Fibroblast of pulmonary artery (primary cell): ENCODE results near the gene RFX1.

Source experiments
- DNase-seq: peaks from one replicate; pipeline ENCODE4 v3.0.0-alpha.2; 2010; ENCODE audit warnings: low read depth
- H3K4me3 ChIP-seq: replicated peaks from 2 replicates; pipeline ENCODE4 v1.5.1; 2011; ENCODE audit warnings: low read depth, mild to moderate bottlenecking, control low read depth, low read length, moderate library complexity
- TF ChIP-seq, protein P1 (sequence below): IDR thresholded peaks from 2 replicates; pipeline ENCODE4 v1.5.1; 2011; ENCODE audit warnings: mild to moderate bottlenecking, control low read depth, low read length, inconsistent platforms; ENCODE audit errors: missing control alignments

Gene RFX1

DNA sequence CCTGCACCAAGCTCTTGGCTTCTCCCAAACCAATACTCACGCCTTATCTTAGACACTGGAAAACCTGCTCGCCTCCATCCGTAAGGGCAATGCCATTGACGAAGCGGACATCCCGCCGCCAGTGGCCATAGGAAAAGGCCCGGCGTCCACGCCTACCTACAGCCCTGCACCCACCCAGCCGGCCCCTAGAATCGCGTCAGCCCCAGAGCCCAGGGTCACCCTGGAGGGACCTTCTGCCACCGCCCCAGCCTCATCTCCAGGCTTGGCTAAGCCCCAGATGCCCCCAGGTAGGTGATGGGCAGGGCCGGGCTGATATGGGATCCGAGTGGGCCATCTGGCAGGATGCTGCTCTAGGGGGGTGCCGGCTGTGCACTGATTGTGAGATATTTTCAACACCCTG is 92.8 kb downstream of the RFX1 start:
- TF ChIP-seq, protein P1, sequence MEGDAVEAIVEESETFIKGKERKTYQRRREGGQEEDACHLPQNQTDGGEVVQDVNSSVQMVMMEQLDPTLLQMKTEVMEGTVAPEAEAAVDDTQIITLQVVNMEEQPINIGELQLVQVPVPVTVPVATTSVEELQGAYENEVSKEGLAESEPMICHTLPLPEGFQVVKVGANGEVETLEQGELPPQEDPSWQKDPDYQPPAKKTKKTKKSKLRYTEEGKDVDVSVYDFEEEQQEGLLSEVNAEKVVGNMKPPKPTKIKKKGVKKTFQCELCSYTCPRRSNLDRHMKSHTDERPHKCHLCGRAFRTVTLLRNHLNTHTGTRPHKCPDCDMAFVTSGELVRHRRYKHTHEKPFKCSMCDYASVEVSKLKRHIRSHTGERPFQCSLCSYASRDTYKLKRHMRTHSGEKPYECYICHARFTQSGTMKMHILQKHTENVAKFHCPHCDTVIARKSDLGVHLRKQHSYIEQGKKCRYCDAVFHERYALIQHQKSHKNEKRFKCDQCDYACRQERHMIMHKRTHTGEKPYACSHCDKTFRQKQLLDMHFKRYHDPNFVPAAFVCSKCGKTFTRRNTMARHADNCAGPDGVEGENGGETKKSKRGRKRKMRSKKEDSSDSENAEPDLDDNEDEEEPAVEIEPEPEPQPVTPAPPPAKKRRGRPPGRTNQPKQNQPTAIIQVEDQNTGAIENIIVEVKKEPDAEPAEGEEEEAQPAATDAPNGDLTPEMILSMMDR = no peak
- DNase-seq = no peak
- H3K4me3 ChIP-seq = no peak overlapping the region
